GM06990 (cell line): ENCODE results near the gene TANGO2.

Experiments
- DNase-seq: peaks from one replicate; pipeline ENCODE4 v3.0.0-alpha.2; 2011; ENCODE audit not compliant: insufficient read length; ENCODE audit errors: extremely low read depth
- H3K27me3 ChIP-seq: replicated peaks from 2 replicates; pipeline ENCODE4 v1.6.0; 2011; ENCODE audit warnings: low read length; ENCODE audit not compliant: control insufficient read depth, insufficient read depth
- H3K36me3 ChIP-seq: 2 replicates; pipeline ENCODE4 v1.5.1; 2011; ENCODE audit warnings: low read length; ENCODE audit not compliant: control insufficient read depth, insufficient read depth
- H3K4me3 ChIP-seq: replicated peaks from 2 replicates; pipeline ENCODE4 v1.5.1; 2011; ENCODE audit warnings: low read depth, mild to moderate bottlenecking, control low read depth, low read length
- CTCF ChIP-seq: IDR thresholded peaks from 2 replicates; pipeline ENCODE4 v1.5.1; 2011; ENCODE audit warnings: low read length, control low read depth, mild to moderate bottlenecking, inconsistent platforms; ENCODE audit not compliant: insufficient read depth, poor library complexity, severe bottlenecking

TANGO2 gene

GRCh38 chr22:19978748-19979147, 42.2 kb upstream of the TANGO2 start:
- no peak for DNase-seq
- H3K36me3 ChIP-seq = no peaks in the 10 kb centered on the region
- TF ChIP-seq CTCF = no peak
- no peaks in the 10 kb centered on the region for H3K27me3 ChIP-seq
- no peak overlapping the region for H3K4me3 ChIP-seq

GRCh38 chr22:19979712-19980493, 41.0 kb upstream of the TANGO2 start:
- Histone ChIP-seq H3K36me3 (no peaks in the 10 kb centered on the region), H3K4me3 (no peak overlapping the region), H3K27me3 (no peaks in the 10 kb centered on the region)
- DNase-seq = no peak
- no peak for TF ChIP-seq CTCF

- no peak overlapping the region for H3K4me3 ChIP-seq
- TF ChIP-seq CTCF = no peak
- H3K27me3 ChIP-seq = no peaks in the 10 kb centered on the region
Measured at GRCh38 chr22:19980766-19981165, 40.1 kb upstream of the TANGO2 start.

GRCh38 chr22:19981171-19981960, 39.5 kb upstream of the TANGO2 start:
- DNase-seq = no peak
- no peak for TF ChIP-seq CTCF
- Histone ChIP-seq H3K27me3 (no peaks in the 10 kb centered on the region), H3K4me3 (no peak overlapping the region), H3K36me3 (no peaks in the 10 kb centered on the region)

More at GRCh38 chr22:19980766-19981165, 40.1 kb upstream of the TANGO2 start:
- no peak for DNase-seq
- H3K36me3 ChIP-seq = no peaks in the 10 kb centered on the region

- no peak for DNase-seq
- H3K4me3 ChIP-seq = no peak overlapping the region
- H3K36me3 ChIP-seq = no peaks in the 10 kb centered on the region
- H3K27me3 ChIP-seq = no peaks in the 10 kb centered on the region
- no peak for TF ChIP-seq CTCF
Measured at GRCh38 chr22:19981961-19982920, 38.7 kb upstream of the TANGO2 start.
